Lung microvascular endothelial cell (primary cell): ENCODE measurements around the gene MFSD2A. TPM values are rescaled to one million over a fixed set of nuclear protein-coding genes. Genes with fewer than 3 reads are reported as not detected.
"Not testable (repeated sequence)": the region's sequence is repeated elsewhere in the genome, so short reads cannot be mapped to it uniquely, and the experiment has no call there.

Source experiments
- DNase-seq, 2 donors: peaks; one replicate each; pipeline versions ENCODE4 v3.0.0 to v3.0.0-alpha.2; 2010; ENCODE audit warnings: low read depth in 2 of 2
- total RNA-seq: library from RNA; depleted of rRNA; stranded (reverse); fragments of >200 nt; gene quantifications from 2 replicates; pipeline ENCODE4 v1.2.1, GENCODE V29; 2014

The MFSD2A gene
- total RNA-seq, 1 donor from 2014 or later: under 0.01 TPM

- DNase-seq: peak in 1 of 2 donors; percentile 15
These were observed 14.1 kb downstream of the MFSD2A start for GRCh38 chr1:39969048-39969447.

- no peak for DNase-seq
These were observed 14.8 kb downstream of the MFSD2A start for GRCh38 chr1:39969531-39970270.

DNA sequence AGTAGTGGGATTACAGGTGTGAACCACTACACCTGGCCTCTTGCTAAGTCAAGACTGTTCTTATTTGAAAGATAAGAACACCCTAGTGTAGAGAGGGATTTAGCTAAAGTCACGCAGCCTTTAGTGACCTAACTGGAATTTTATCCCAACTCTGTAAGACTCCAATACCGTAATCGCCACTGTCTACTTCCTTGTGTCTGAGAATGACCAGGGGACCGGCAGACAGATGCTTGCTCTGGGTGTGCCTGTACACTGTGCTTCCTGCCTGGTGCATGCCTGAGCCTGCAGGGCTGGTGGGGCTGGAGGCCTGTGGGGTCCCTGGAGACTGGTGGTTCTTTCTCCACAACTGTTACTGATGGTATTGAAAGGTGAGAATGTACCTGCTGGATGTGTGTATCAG is 15.3 kb downstream of the MFSD2A start:
- no peak for DNase-seq

- no peak for DNase-seq
These were observed 16.2 kb downstream of the MFSD2A start for GRCh38 chr1:39971138-39971537.

DNA sequence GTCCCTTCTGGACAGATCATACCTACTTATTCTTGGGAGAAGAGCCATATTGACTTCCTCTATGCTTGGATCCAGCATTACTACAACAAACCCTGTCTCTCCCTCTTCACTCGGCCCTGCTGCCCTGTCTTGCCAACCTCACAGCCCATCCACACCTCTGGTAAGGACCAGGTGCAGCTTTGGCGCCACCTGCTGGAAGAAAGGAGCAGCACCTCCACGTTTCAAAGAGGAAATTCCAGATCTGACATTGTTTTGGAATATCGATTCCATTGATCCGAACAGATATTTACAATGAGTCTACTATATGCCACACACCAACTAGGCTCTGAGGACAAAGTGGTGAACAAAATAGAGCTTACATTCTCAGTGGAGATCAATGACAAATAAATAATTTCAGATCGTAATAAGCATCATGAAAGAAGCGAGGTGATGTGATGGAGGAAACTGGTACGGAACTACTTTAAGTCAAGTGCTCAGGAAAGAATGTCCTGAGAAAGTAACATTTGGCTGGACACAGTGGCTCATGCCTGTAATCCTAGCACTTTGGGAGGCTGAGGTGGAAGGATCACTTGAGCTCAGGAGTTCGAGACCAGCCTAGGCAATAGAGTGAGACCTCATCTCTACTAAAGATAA is 18.7 kb downstream of the MFSD2A start:
- peak; percentile 63 to 74 for DNase-seq

DNA sequence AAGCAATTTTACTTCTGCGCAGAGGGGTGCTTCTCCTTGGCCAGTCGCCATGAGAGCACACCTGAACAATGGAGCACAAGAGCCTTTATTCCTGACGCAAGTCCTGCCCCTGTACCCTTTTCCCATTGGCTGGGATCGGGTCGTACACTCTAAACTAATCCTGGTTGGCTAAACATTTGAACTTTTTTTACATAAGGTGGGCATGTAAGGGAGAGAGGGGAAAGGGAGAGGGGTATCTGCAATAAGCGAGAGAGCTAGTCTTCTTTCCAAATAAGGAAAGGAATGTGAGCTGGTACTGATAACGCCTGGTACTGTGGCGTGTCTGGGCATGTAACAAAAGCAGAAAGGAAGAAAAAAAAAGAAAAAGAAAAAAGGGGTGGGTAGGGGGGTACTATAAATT is 21.8 kb downstream of the MFSD2A start:
- DNase-seq: no peak

DNA sequence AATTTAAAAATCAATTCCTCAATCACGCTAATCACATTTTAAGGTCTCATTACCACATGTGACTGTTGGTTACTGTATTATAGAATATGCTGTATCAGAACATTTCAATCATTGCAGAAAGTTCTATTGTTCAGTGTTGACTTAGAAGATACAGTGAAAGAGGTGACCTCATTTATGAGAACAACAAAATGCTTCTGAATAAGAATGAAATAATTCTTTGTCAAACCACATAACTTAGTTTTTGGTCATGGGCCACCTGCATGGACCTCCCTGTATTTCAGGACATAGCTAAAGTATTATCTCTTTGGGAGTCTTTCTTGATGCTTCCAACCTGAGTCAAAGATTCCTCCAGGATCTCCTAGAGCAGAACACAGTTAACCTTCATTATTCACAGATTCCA is 22.3 kb downstream of the MFSD2A start:
- peak in 1 of 2 donors; percentile 15 for DNase-seq

DNA sequence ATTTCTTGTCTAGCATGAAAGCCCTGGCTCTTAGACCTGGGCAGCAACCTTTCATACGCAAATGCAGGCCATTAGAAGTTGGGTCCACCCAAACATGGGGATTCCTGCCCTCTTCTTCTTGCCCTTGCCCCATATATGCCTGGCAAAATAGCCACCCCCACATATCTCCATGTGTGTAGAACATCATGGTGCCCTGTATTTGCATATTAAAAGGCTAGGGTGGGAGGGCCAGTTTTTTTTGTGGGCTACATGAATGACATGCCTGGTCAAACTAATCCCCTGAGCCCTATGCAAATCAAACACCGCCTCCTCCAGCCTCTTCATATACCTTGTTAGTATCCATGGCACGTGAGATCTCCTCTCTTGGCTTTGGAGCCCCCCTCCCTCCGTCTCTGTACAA is 24.7 kb downstream of the MFSD2A start:
- no peak for DNase-seq

GRCh38 chr1:39980555-39981313 is 25.8 kb downstream of the MFSD2A start:
- no peak for DNase-seq

GRCh38 chr1:39981385-39981784 is 26.4 kb downstream of the MFSD2A start:
- DNase-seq: no peak

DNA sequence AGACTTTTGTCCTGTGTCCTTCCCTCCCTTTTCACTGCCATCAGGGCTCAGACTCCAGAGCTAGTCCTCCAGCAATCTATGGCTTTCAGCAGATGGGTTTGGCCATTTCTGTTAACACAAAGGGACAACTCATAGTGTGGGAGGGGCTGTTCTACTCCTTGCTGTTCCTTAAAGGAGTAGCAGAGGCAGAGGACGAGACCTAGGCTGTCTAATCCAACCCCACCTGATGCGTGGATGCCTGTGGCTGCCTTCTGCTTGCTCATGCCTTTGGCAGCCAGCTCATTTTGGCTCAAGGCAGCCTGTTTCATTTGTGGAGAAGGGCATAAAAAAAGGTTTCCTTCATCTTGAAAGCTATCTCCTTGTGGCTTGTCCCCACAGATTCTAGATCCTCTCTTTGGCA is 27.0 kb downstream of the MFSD2A start:
- DNase-seq: no peak

GRCh38 chr1:39984480-39984879 is 29.5 kb downstream of the MFSD2A start:
- DNase-seq: not testable (repeated sequence)

GRCh38 chr1:39984951-39985350 is 30.0 kb downstream of the MFSD2A start:
- no peak for DNase-seq

- DNase-seq: peak; percentile 63 to 64
These were observed 32.9 kb downstream of the MFSD2A start for GRCh38 chr1:39987869-39988268.

- DNase-seq: peak in 1 of 2 donors; percentile 67
These were observed 33.8 kb downstream of the MFSD2A start for GRCh38 chr1:39988618-39989343.

DNA sequence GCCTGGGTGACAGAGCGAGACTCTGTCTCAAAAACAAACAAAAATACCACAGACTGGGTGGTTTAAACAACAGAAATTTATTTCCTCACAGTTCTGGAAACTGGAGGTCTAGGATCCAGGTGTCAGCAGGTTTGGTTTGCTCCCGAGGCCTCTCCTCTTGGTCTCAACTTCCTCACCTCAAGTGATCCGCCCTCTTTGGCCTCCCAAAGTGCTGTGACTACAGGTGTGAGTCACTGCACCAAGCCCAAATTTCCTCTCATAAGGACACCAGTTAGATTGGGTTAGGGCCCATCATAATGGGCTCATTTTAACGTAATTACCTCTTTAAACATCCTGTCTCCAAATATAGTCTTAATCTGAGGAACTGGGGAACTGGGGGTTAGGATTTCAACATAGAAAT is 35.5 kb downstream of the MFSD2A start:
- no peak for DNase-seq

- no peak for DNase-seq
These were observed 37.3 kb downstream of the MFSD2A start for GRCh38 chr1:39992234-39992633.

GRCh38 chr1:39992888-39993287 is 37.9 kb downstream of the MFSD2A start:
- DNase-seq: no peak

DNA sequence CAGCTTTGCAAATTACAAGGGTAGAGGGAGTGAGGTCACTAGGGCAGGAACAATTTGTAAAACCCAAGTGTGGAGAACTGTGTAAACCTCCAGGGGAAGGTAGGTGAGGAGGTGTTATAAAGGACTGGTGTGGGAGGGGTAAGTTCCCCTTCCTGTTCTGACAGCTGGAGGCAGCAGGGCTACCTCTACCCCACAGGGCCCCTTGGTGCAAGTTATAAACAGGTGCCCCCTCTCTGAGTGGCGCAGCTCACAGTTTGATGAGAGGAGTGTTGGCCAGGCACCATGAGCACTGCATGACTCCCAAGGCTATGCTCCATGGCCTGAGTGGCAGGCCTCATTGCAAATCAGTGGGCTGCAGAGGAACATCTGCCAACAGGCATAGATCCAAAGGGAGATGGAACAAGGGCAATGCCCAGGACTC is 41.0 kb downstream of the MFSD2A start:
- DNase-seq: no peak

GRCh38 chr1:39996396-39997004 is 41.6 kb downstream of the MFSD2A start:
- no peak for DNase-seq

- DNase-seq: peak in 1 of 2 donors; percentile 5
These were observed 46.5 kb downstream of the MFSD2A start for GRCh38 chr1:40001456-40001855.
